GM15510 (cell line): ENCODE data around the gene MAGOH.

Experiments used
- POLR2A ChIP-seq: IDR thresholded peaks from 3 replicates; pipeline ENCODE4 v1.6.1; 2011; ENCODE audit warnings: borderline replicate concordance; ENCODE audit not compliant: insufficient read length; ENCODE audit errors: extremely low read depth

The MAGOH gene

GRCh38 chr1:53186533-53186932 lies 51.8 kb downstream of the MAGOH start:
- TF ChIP-seq POLR2A: no peak

GRCh38 chr1:53183095-53183990 lies 55.0 kb downstream of the MAGOH start:
- TF ChIP-seq POLR2A: no peak

DNA sequence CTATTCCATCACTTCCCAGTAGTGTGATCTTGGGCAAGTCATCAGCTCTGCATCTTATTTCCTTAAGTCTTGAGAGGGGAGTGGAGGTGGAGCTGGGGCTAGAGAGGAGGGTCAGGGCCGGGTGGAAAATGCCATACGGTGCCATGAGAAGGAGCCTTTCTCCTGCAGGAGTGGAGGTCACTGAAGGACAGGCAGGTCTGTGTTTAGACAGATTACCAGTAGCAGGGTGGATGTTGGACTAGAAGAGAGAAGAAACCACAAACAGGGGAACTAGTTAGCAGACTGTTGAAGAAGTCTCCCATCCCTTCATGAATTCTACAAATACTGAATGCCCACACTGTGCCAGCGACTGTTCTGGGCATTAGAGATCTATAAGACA lies 55.6 kb downstream of the MAGOH start:
- TF ChIP-seq POLR2A: no peak

DNA sequence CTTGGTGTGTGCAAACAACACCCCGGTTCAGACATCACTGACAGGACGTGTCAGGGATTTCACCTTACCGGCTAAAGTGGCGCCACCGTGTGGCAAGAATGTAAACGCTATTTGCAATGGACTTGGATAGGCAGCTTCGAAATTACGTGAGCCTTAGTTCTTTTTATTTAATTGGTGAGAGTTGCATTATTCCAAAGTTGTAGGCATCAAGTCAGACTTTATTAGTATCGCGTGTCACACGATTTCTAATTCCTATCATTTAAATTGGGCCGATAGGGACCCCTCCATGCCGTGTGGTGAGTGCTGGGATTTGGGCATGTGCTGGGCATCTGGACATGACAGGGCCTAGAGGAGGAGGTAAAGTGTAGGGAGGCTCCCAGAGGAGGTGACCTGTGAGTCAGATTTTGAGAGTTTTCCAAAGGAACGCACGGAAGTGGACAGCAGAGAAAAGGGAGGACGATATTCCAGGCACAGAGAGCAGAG lies 56.2 kb downstream of the MAGOH start:
- TF ChIP-seq POLR2A: no peak

DNA sequence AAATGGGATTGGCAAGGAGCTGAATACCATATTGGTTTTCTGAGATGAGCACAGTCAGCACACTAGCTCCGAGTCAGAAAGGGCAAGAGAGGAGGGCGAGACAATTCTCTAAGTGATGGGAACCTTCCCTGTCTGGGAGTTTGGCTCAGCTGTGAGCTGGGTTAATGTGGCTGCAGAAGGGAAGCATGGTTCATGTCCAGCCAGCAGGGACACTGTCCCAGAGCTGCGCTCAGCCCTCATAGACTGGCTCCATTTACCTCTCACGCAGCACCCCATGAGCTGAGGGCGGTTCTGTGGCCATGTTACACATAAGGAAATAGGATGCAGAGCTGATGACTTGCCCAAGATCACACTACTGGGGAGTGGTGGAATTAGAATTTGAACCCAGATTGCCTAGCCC lies 57.4 kb downstream of the MAGOH start:
- no peak for TF ChIP-seq POLR2A

- no peak for TF ChIP-seq POLR2A
Observed at GRCh38 chr1:53180226-53180625, 58.1 kb downstream of the MAGOH start.
